ENCODE results near the gene TRAK1. TPM values are rescaled to one million over a fixed set of nuclear protein-coding genes. Genes with fewer than 3 reads are reported as not detected.
"Not testable (repeated sequence)": the region's sequence is repeated elsewhere in the genome, so short reads cannot be mapped to it uniquely, and the experiment has no call there.

TRAK1 gene
- polyA plus RNA-seq, 1 donor: 36.2 TPM

DNA sequence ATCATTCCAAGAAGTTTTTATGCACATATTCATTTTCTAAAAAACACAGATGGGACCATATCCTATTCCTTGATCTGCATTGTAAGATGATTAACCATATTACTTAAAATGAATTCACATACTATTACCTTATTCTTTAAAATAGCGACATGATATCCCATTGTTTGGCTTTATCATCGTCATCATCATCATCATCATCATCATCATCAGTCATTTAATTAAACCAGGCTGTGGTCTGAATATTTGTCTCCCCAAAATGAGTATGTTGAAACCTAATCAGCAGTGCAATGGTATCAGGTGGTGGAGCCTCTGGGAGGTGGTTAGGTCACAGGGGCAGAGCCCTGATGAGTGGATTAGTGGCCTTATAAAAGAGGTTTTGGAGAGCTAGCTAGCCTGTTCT is 4.4 kb downstream of the TRAK1 start:
- no CpG with 5 or more reads among the region's 2 CpGs for WGBS (ENCODE audit: insufficient coverage, low lambda C conversion rate)
- H3K4me1 ChIP-seq (ENCODE audit: control insufficient read depth, insufficient read depth, low read length): no peaks in the 10 kb centered on the region
- no peak for DNase-seq
- peaks cover 7% of the 10 kb centered on the region for H3K36me3 ChIP-seq (ENCODE audit: control insufficient read depth, insufficient read depth, low read length)
- no peak overlapping the region for H3K4me3 ChIP-seq (ENCODE audit: low read length)
- no peak overlapping the region for H3K27ac ChIP-seq (ENCODE audit: low read length)
- H3K9me3 ChIP-seq (ENCODE audit: control insufficient read depth, low read depth, low read length): no peaks in the 10 kb centered on the region
- no peaks in the 10 kb centered on the region for H3K27me3 ChIP-seq (ENCODE audit: control insufficient read depth, insufficient read depth, low read length)

DNA sequence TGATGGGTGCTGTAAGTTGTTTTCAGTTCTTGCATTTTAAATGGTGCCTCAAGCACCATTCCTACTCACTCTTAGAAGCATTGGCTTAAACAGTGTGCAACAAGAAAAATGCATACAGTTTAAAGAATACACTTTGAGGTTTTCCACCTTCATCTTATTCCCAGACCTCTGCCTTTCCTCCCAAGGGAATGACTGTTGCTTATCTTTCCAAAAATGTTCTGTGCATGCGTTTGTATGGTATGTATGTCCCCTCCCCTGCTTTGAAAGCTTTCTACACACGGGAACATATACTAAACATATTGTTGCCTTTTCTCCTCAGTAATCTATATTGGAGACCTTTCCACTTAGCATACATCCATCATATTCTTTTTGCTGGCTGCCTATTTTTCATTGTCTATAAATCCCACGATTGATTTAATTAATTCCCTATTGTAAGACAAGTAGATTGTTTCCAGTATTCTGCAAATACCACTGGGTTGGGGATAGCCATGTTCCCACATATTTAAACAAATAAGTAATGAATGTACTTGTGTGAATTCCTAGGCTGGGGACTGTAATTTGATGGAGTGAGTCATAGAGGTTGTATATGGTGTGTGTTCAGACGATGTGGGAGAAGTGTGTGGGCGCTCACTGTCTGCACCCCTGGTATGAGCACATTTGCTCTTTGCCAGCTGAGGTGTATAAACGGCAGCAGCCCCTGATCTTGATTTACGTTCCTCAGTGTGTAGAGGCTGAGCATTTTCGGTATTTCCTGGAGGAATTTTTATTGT is 5.8 kb downstream of the TRAK1 start:
- H3K36me3 ChIP-seq (ENCODE audit: control insufficient read depth, insufficient read depth, low read length): peaks cover 2% of the 10 kb centered on the region
- no peaks in the 10 kb centered on the region for H3K9me3 ChIP-seq (ENCODE audit: control insufficient read depth, low read depth, low read length)
- no peaks in the 10 kb centered on the region for H3K4me1 ChIP-seq (ENCODE audit: control insufficient read depth, insufficient read depth, low read length)
- WGBS (ENCODE audit: insufficient coverage, low lambda C conversion rate): 65% methylated on average over 4 of the region's 8 CpGs
- DNase-seq: no peak
- no peak overlapping the region for H3K27ac ChIP-seq (ENCODE audit: low read length)
- H3K27me3 ChIP-seq (ENCODE audit: control insufficient read depth, insufficient read depth, low read length): no peaks in the 10 kb centered on the region
- H3K4me3 ChIP-seq (ENCODE audit: low read length): no peak overlapping the region

DNA sequence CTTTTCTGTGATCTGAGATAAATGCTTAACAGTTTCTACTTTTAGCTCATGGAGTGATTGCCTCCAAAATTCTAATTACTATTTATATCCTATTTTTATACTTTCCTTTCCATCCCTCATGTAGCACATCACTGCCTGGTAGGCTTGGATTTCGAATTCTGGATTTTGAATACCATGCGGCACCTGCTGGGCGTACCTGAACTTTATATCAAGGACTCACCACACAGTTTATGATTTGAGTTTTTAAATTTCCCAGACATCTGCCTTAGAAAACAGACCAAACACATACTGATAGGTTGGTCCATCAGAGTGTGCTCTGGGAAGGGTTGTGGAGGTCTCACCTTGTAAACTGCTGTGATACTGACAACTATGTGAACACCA is 6.4 kb downstream of the TRAK1 start:
- no CpG with 5 or more reads among the region's 3 CpGs for WGBS (ENCODE audit: insufficient coverage, low lambda C conversion rate)
- Histone ChIP-seq H3K9me3 (ENCODE audit: control insufficient read depth, low read depth, low read length) (no peaks in the 10 kb centered on the region), H3K27me3 (ENCODE audit: control insufficient read depth, insufficient read depth, low read length) (no peaks in the 10 kb centered on the region), H3K36me3 (ENCODE audit: control insufficient read depth, insufficient read depth, low read length) (peaks cover 2% of the 10 kb centered on the region), H3K27ac (ENCODE audit: low read length) (no peak overlapping the region), H3K4me3 (ENCODE audit: low read length) (no peak overlapping the region), H3K4me1 (ENCODE audit: control insufficient read depth, insufficient read depth, low read length) (no peaks in the 10 kb centered on the region)
- no peak for DNase-seq

GRCh38 chr3:42098171-42098570 is 7.0 kb downstream of the TRAK1 start:
- no peak overlapping the region for H3K4me3 ChIP-seq (ENCODE audit: low read length)
- H3K4me1 ChIP-seq (ENCODE audit: control insufficient read depth, insufficient read depth, low read length): no peaks in the 10 kb centered on the region
- no peak overlapping the region for H3K27ac ChIP-seq (ENCODE audit: low read length)
- no peak for DNase-seq
- WGBS (ENCODE audit: insufficient coverage, low lambda C conversion rate): 89% methylated on average over 3 of the region's 6 CpGs
- no peaks in the 10 kb centered on the region for H3K9me3 ChIP-seq (ENCODE audit: control insufficient read depth, low read depth, low read length)
- H3K27me3 ChIP-seq (ENCODE audit: control insufficient read depth, insufficient read depth, low read length): no peaks in the 10 kb centered on the region
- peaks cover 2% of the 10 kb centered on the region for H3K36me3 ChIP-seq (ENCODE audit: control insufficient read depth, insufficient read depth, low read length)

DNA sequence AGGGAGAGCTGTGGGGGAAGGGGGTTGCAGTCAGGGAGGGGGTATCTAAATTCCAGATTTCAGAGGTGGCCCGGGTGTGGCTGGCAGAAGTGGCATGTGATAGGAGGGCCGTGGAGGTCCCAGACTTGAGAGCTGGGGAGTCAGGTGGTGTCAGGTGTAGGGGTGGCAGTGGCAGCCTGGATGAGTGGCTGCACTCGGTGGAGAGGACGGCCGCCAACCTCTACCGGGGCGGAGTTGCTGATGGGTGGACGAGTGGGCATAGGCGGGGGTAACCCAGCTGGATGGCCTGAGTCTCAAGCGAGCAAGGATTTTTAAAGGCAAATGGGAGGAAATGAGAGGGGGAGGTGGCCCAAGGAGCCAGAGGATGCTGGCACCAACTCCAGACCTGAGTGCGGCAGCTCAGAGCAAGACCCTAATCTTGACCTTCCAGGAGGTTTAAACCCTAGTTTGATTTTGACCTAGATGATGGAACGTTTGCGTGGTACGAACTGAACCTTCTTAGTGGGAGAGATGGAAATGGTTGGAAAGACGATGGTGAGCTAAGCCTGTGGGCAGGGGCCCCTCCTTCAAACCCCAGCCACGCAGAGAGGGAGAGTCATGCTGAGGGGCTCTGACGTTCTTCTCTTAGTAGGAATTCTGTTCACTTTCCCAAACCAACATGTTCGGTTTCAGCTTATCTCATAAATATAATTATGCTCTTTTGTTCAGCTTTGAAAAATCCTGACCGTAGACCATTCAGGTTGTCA is 8.0 kb downstream of the TRAK1 start:
- Histone ChIP-seq H3K27ac (ENCODE audit: low read length) (no peak overlapping the region), H3K27me3 (ENCODE audit: control insufficient read depth, insufficient read depth, low read length) (no peaks in the 10 kb centered on the region), H3K9me3 (ENCODE audit: control insufficient read depth, low read depth, low read length) (no peaks in the 10 kb centered on the region), H3K4me3 (ENCODE audit: low read length) (no peak overlapping the region), H3K36me3 (ENCODE audit: control insufficient read depth, insufficient read depth, low read length) (peaks cover 2% of the 10 kb centered on the region), H3K4me1 (ENCODE audit: control insufficient read depth, insufficient read depth, low read length) (no peaks in the 10 kb centered on the region)
- DNase-seq: no peak
- no CpG with 5 or more reads among the region's 19 CpGs for WGBS (ENCODE audit: insufficient coverage, low lambda C conversion rate)

- H3K4me3 ChIP-seq (ENCODE audit: low read length): no peak overlapping the region
- H3K27me3 ChIP-seq (ENCODE audit: control insufficient read depth, insufficient read depth, low read length): no peaks in the 10 kb centered on the region
- no peaks in the 10 kb centered on the region for H3K4me1 ChIP-seq (ENCODE audit: control insufficient read depth, insufficient read depth, low read length)
- no peaks in the 10 kb centered on the region for H3K9me3 ChIP-seq (ENCODE audit: control insufficient read depth, low read depth, low read length)
- no CpG with 5 or more reads among the region's 4 CpGs for WGBS (ENCODE audit: insufficient coverage, low lambda C conversion rate)
- no peak for DNase-seq
- H3K27ac ChIP-seq (ENCODE audit: low read length): no peak overlapping the region
- H3K36me3 ChIP-seq (ENCODE audit: control insufficient read depth, insufficient read depth, low read length): no peaks in the 10 kb centered on the region
Measured at GRCh38 chr3:42101048-42101447, 9.9 kb downstream of the TRAK1 start.

DNA sequence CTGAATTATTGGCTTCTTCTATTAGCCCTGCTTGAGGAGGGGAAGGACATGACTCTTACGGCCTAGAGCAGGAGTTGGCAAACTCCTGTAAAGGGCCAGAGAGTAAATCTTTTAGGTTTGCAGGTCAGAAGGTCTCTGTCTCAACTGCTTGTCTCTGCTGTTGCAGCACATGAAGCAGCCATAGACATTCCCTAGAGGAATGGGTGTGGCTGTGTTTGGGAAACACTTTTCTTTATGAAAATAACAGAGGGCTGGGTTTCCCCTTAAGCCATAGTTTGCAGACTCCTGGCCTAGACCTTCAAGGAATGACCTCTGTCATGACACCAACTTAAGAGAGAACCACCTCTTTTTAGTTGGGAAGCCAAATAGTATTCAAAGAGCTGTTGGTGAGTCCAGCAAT is 10.3 kb downstream of the TRAK1 start:
- H3K36me3 ChIP-seq (ENCODE audit: control insufficient read depth, insufficient read depth, low read length): no peaks in the 10 kb centered on the region
- H3K4me3 ChIP-seq (ENCODE audit: low read length): no peak overlapping the region
- H3K4me1 ChIP-seq (ENCODE audit: control insufficient read depth, insufficient read depth, low read length): no peaks in the 10 kb centered on the region
- H3K9me3 ChIP-seq (ENCODE audit: control insufficient read depth, low read depth, low read length): no peaks in the 10 kb centered on the region
- H3K27ac ChIP-seq (ENCODE audit: low read length): no peak overlapping the region
- no peaks in the 10 kb centered on the region for H3K27me3 ChIP-seq (ENCODE audit: control insufficient read depth, insufficient read depth, low read length)
- DNase-seq: no peak
- no CpG with 5 or more reads among the region's 1 CpG for WGBS (ENCODE audit: insufficient coverage, low lambda C conversion rate)

DNA sequence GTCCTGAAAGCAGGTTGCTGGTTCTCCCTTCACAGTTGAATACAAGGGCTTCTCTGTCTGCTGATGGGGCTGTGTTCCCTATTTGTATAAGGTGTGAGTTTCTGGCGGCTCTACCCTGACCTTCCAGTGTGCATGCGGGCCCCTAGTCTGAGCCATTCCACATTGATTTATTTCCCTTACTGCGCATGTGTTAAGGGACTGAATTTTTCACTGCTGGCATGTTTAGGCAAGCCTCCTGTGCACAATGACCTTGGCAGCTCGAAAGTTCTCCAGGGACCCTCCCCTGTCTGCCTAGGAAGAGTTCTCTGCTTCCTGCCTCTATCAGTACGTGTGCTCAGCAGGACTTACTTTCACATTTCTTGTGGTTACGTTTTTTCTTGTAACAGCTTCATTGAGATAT is 11.4 kb downstream of the TRAK1 start:
- DNase-seq: no peak
- no peak overlapping the region for H3K4me3 ChIP-seq (ENCODE audit: low read length)
- no peaks in the 10 kb centered on the region for H3K36me3 ChIP-seq (ENCODE audit: control insufficient read depth, insufficient read depth, low read length)
- no peaks in the 10 kb centered on the region for H3K27me3 ChIP-seq (ENCODE audit: control insufficient read depth, insufficient read depth, low read length)
- H3K27ac ChIP-seq (ENCODE audit: low read length): no peak overlapping the region
- no peaks in the 10 kb centered on the region for H3K4me1 ChIP-seq (ENCODE audit: control insufficient read depth, insufficient read depth, low read length)
- WGBS (ENCODE audit: insufficient coverage, low lambda C conversion rate): 40% methylated on average over 1 of the region's 6 CpGs
- H3K9me3 ChIP-seq (ENCODE audit: control insufficient read depth, low read depth, low read length): no peaks in the 10 kb centered on the region

GRCh38 chr3:42103921-42104665 is 12.9 kb downstream of the TRAK1 start:
- not testable (repeated sequence) for H3K36me3 ChIP-seq (ENCODE audit: control insufficient read depth, insufficient read depth, low read length); DNase-seq; H3K27me3 ChIP-seq (ENCODE audit: control insufficient read depth, insufficient read depth, low read length); H3K4me3 ChIP-seq (ENCODE audit: low read length); H3K4me1 ChIP-seq (ENCODE audit: control insufficient read depth, insufficient read depth, low read length); H3K9me3 ChIP-seq (ENCODE audit: control insufficient read depth, low read depth, low read length); H3K27ac ChIP-seq (ENCODE audit: low read length)
- no CpG with 5 or more reads among the region's 15 CpGs for WGBS (ENCODE audit: insufficient coverage, low lambda C conversion rate)

DNA sequence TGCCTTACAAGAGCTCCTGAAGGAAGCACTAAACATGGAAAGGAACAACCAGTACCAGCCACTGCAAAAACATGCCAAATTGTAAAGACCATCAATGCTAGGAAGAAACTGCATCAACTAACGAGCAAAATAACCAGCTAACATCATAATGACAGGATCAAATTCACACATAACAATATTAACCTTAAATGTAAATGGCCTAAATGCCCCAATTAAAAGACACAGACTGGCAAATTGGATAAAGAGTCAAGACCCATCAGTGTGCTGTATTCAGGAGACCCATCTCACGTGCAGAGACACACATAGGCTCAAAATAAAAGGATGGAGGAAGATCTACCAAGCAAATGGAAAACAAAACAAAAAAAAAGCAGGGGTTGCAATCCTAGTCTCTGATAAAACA is 14.8 kb downstream of the TRAK1 start:
- not testable (repeated sequence) for H3K4me1 ChIP-seq (ENCODE audit: control insufficient read depth, insufficient read depth, low read length); H3K27me3 ChIP-seq (ENCODE audit: control insufficient read depth, insufficient read depth, low read length); H3K9me3 ChIP-seq (ENCODE audit: control insufficient read depth, low read depth, low read length); DNase-seq; H3K4me3 ChIP-seq (ENCODE audit: low read length); H3K27ac ChIP-seq (ENCODE audit: low read length); H3K36me3 ChIP-seq (ENCODE audit: control insufficient read depth, insufficient read depth, low read length)
- no CpG with 5 or more reads among the region's 2 CpGs for WGBS (ENCODE audit: insufficient coverage, low lambda C conversion rate)
